IgD-negative memory B cell (primary cell): ENCODE results near the gene TMEM254. TPM values are rescaled to one million over a fixed set of nuclear protein-coding genes. Genes with fewer than 3 reads are reported as not detected.

Experiments
- H3K27ac Mint-ChIP-seq, 3 donors: one replicate each; pipeline ENCODE4 v1.8.0; 2020 to 2022; ENCODE audit warnings: mild to moderate bottlenecking in 3 of 3, mixed read lengths in 3 of 3, moderate library complexity in 1 of 3
- H3K27me3 Mint-ChIP-seq: one replicate; pipeline ENCODE4 v1.8.0; 2021; ENCODE audit warnings: mixed read lengths
- H3K36me3 Mint-ChIP-seq: one replicate; pipeline ENCODE4 v1.8.0; 2020; ENCODE audit warnings: mild to moderate bottlenecking, mixed read lengths
- H3K4me1 Mint-ChIP-seq, 3 donors: one replicate each; pipeline ENCODE4 v1.8.0; 2020 to 2022; ENCODE audit warnings: mixed read lengths in 3 of 3, mild to moderate bottlenecking in 1 of 3
- H3K4me3 Mint-ChIP-seq, 4 donors: one replicate each; pipeline ENCODE4 v1.8.0; 2020 to 2022; ENCODE audit warnings: mild to moderate bottlenecking in 4 of 4, mixed read lengths in 4 of 4, moderate library complexity in 3 of 4
- H3K9me3 Mint-ChIP-seq, 3 donors: one replicate each; pipeline ENCODE4 v1.8.0; 2020 to 2021; ENCODE audit warnings: mixed read lengths in 3 of 3, mild to moderate bottlenecking in 1 of 3
- polyA plus RNA-seq: library from polyadenylated mRNA; unstranded; fragments of 300-500 nt; fragmentation: Illumina TruSeq; gene quantifications from one replicate; pipeline ENCODE4 v1.2.3, GENCODE V29; 2021

TMEM254 gene
- polyA plus RNA-seq, 1 donor from 2014 or later = 29.4 TPM

- Mint-ChIP-seq H3K4me1 (no peaks in the 10 kb centered on the region), H3K4me3 (no peak overlapping the region), H3K27ac (no peak overlapping the region), H3K27me3 (peaks cover 33% of the 10 kb centered on the region), H3K9me3 (no peaks in the 10 kb centered on the region), H3K36me3 (no peaks in the 10 kb centered on the region)
Observed at GRCh38 chr10:80136134-80136571, 57.7 kb downstream of the TMEM254 start.

DNA sequence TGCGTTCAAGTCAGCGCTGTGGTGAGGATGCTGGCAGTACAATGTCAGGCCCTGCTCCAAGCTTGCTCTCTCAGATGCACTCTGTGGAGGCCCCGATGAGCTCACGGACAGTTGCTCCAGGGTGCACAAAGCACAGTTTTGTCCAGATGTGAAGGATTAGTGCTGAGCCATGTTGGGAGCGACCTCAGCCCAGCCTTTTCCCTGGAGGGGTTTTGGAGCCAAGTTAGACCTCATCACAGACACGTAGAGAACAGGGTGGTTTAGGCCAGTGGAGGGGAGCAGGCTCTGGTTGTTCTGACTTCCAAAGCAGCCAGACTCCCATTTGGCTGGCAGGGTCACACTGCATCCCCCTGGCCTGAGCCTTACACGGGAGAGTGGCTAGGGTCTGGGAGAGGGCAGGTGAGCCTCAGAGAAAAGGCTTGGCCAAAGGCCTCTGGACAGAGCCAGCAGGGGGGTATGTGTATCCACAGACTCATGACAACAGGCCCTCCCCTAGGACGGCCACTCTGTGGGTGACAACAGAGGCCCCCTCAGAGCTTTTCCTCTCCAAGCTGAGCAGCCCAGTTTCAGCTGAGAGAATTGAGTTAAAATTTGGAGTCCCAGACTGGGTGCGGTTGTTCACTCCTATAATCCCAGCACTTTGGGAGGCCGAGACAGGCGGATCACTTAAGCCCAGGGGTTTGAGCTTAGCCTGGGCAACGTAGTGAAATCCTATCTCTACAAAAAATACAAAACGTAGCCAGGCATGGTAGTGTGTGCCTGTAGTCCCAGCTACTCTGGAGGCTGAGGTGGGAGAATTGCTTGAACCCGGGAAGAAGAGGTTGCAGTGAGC is 58.8 kb downstream of the TMEM254 start:
- Mint-ChIP-seq H3K4me1 (no peaks in the 10 kb centered on the region), H3K27ac (no peak overlapping the region), H3K27me3 (peaks cover 23% of the 10 kb centered on the region), H3K36me3 (no peaks in the 10 kb centered on the region), H3K4me3 (no peak overlapping the region), H3K9me3 (no peaks in the 10 kb centered on the region)

- H3K4me1 Mint-ChIP-seq = no peaks in the 10 kb centered on the region
- H3K4me3 Mint-ChIP-seq = no peak overlapping the region
- peaks cover 20% of the 10 kb centered on the region for H3K27me3 Mint-ChIP-seq
- H3K9me3 Mint-ChIP-seq = no peaks in the 10 kb centered on the region
- no peak overlapping the region for H3K27ac Mint-ChIP-seq
- H3K36me3 Mint-ChIP-seq = no peaks in the 10 kb centered on the region
Observed at GRCh38 chr10:80137920-80138319, 59.5 kb downstream of the TMEM254 start.

- Mint-ChIP-seq H3K27me3 (peaks cover 10% of the 10 kb centered on the region), H3K27ac (no peak overlapping the region), H3K36me3 (no peaks in the 10 kb centered on the region), H3K4me3 (peak overlapping the region in 1 of 4 donors; percentile 17), H3K4me1 (peaks cover 4 to 6% (median 4%) of the 10 kb centered on the region in 3 donors), H3K9me3 (no peaks in the 10 kb centered on the region)
Observed at GRCh38 chr10:80139265-80139664, 60.8 kb downstream of the TMEM254 start.

DNA sequence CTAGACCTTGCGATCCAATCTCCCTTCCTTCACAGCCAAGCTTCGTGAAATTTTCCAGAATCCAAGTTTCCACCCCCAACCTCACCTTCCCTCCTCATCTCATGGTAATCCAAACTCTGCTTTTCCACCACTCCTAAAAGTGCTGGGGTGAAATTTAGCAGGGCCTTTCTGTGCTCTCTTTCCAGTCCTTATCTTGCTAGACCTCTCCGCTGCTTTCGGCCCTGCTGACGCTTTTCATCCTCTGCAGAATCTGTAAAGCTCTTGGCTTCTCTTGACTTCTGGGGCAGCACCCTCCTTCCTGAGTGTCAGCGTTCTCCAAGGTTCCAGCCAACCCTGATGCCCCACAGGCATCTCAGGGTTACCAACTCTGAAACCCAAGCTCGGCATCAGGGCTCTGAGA is 61.8 kb downstream of the TMEM254 start:
- Mint-ChIP-seq H3K4me3 (no peak overlapping the region), H3K36me3 (no peaks in the 10 kb centered on the region), H3K27ac (peak overlapping the region in 1 of 3 donors; percentile 32), H3K27me3 (peaks cover 5% of the 10 kb centered on the region), H3K9me3 (no peaks in the 10 kb centered on the region), H3K4me1 (peaks cover 10 to 13% (median 11%) of the 10 kb centered on the region in 3 donors)

- Mint-ChIP-seq H3K4me1 (peaks cover 13 to 18% (median 14%) of the 10 kb centered on the region in 3 donors), H3K9me3 (no peaks in the 10 kb centered on the region), H3K27ac (no peak overlapping the region), H3K36me3 (no peaks in the 10 kb centered on the region), H3K27me3 (peaks cover 5% of the 10 kb centered on the region), H3K4me3 (no peak overlapping the region)
Observed at GRCh38 chr10:80141696-80142460, 63.4 kb downstream of the TMEM254 start.

Other genes starting within 250 kb of the TMEM254 start
- gene SFTPD, start 129.6 kb upstream of the TMEM254 start, polyA plus RNA-seq = not detected
- not detected for gene PLAC9, start 54.1 kb downstream of the TMEM254 start, polyA plus RNA-seq
- gene ANXA11, start 126.9 kb downstream of the TMEM254 start, polyA plus RNA-seq = 243 TPM
- not detected for gene MAT1A, start 211.0 kb downstream of the TMEM254 start, polyA plus RNA-seq